ENCODE results near the gene KRT8. TPM values are rescaled to one million over a fixed set of nuclear protein-coding genes. Genes with fewer than 3 reads are reported as not detected.

KRT8 gene
- total RNA-seq, 1 donor, result 57.0 TPM

- DNase-seq (ENCODE audit: low read depth), result no peak
- H3K4me3 ChIP-seq (ENCODE audit: low read depth, low read length), result no peak within 1 kb of the TSS
- no peak for TF ChIP-seq CTCF (IDR thresholded peaks at IDR 0.05; ENCODE audit: insufficient read depth, low read depth, low read length)
Observed at GRCh38 chr12:52848661-52849255, 56.1 kb downstream of the KRT8 start, which contains the start of gene KRT78. TSS of gene KRT78 (minus strand) at chr12:52848994. CDS start at chr12:52848930, 64 bp downstream.

GRCh38 chr12:52847335-52848102 is 57.4 kb downstream of the KRT8 start:
- no peak overlapping the region for H3K4me3 ChIP-seq (ENCODE audit: low read depth, low read length)
- no peak for TF ChIP-seq CTCF (IDR thresholded peaks at IDR 0.05; ENCODE audit: insufficient read depth, low read depth, low read length)
- DNase-seq (ENCODE audit: low read depth), result no peak

Other genes starting within 250 kb of the KRT8 start
- gene KRT1, start 224.7 kb downstream of the KRT8 start, total RNA-seq, result not detected in 2 replicates
- not detected in 2 replicates for gene KRT77, start 201.6 kb downstream of the KRT8 start, total RNA-seq
- gene KRT76, start 127.7 kb downstream of the KRT8 start, total RNA-seq, result not detected in 2 replicates
- not detected in 2 replicates for gene KRT3, start 109.0 kb downstream of the KRT8 start, total RNA-seq
- gene KRT4, start 91.0 kb downstream of the KRT8 start, total RNA-seq, result not detected in 2 replicates
- gene KRT79, start 70.8 kb downstream of the KRT8 start, total RNA-seq, result not detected in 2 replicates
- gene KRT78, start 56.1 kb downstream of the KRT8 start, total RNA-seq, result not detected in 2 replicates
- 989 and 1,804 TPM in 2 replicates for gene KRT18, start 44.0 kb upstream of the KRT8 start, total RNA-seq
- 838 and 849 TPM in 2 replicates for gene EIF4B, start 101.4 kb upstream of the KRT8 start, total RNA-seq
- 36.7 and 46.1 TPM in 2 replicates for gene TNS2, start 145.0 kb upstream of the KRT8 start, total RNA-seq
- gene SPRYD3, start 174.3 kb upstream of the KRT8 start, total RNA-seq, result 17.4 and 19.4 TPM in 2 replicates
- gene IGFBP6, start 192.6 kb upstream of the KRT8 start, total RNA-seq, result 277 and 396 TPM in 2 replicates
- not detected in 2 replicates for gene SOAT2, start 198.4 kb upstream of the KRT8 start, total RNA-seq